LNCAP (cell line): ENCODE measurements around the gene ZNF219.

ENCODE experiments used
- TF ChIP-seq, protein P1 (sequence below): fragments of 450-650 bp; IDR thresholded peaks from 2 replicates; pipeline ENCODE4 v1.5.1; 2017; ENCODE audit warnings: mild to moderate bottlenecking

ZNF219 gene

DNA sequence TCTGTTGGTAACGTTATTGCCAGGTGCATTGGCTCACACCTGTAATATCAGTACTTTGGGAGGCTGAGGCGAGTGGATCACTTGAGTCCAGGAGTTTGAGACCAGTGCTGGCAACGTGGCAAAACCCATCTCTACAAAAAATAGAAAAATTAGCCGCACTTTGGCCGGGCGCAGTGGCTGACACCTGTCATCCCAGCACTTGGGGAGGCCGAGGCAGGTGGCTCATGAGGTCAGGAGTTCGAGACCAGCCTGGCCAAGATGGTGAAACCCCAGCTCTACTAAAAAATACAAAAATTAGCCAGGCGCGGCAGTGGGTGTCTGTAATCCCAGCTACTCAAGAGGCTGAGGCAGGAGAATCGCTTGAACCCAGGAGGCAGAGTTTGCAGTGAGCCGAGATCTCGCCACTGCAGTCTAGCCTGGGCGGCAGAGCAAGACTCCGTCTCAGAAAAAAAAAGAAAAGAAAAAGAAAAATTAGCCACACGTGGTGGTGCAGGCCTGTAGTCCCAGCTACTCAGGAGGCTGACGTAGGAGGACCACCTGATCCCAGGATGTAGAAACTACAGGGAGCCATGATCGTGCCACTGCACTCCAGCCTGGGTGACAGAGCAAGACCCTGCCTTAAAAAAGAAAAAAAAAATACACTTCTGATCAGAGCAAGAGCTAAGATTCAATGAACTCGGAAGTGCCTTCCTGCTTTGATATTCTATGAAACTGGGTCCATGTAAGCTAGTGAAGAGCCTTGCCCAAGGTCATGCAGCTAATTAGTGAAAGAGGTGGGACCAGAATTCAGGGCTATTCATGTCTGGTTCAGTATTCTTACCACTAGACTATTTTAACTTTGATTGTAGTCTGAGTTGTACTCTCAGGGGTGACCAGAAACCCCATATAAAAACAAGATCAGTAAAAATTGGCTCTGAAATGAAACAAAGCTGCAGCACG lies 45.0 kb downstream of the ZNF219 start:
- TF ChIP-seq, protein P1, sequence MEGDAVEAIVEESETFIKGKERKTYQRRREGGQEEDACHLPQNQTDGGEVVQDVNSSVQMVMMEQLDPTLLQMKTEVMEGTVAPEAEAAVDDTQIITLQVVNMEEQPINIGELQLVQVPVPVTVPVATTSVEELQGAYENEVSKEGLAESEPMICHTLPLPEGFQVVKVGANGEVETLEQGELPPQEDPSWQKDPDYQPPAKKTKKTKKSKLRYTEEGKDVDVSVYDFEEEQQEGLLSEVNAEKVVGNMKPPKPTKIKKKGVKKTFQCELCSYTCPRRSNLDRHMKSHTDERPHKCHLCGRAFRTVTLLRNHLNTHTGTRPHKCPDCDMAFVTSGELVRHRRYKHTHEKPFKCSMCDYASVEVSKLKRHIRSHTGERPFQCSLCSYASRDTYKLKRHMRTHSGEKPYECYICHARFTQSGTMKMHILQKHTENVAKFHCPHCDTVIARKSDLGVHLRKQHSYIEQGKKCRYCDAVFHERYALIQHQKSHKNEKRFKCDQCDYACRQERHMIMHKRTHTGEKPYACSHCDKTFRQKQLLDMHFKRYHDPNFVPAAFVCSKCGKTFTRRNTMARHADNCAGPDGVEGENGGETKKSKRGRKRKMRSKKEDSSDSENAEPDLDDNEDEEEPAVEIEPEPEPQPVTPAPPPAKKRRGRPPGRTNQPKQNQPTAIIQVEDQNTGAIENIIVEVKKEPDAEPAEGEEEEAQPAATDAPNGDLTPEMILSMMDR, result no peak

DNA sequence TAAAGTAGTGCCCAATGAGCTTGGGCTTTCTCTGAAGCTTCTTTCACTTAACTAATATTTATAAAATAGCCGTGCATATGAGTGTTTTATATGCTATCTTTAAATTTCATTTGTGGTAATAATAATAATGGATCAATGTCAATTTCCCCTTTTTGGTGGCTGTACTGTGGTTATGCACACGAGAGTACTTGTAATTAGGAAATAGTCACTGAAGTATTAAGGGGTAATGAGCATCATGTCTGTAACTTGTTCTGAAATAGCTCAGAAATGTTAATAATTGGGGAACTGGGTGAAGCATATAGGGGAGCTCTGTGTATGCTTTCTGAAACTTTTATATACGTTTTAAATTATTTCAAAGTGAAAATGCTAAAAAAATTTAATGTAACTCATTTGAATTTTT lies 47.9 kb downstream of the ZNF219 start:
- TF ChIP-seq, protein P1, result no peak

DNA sequence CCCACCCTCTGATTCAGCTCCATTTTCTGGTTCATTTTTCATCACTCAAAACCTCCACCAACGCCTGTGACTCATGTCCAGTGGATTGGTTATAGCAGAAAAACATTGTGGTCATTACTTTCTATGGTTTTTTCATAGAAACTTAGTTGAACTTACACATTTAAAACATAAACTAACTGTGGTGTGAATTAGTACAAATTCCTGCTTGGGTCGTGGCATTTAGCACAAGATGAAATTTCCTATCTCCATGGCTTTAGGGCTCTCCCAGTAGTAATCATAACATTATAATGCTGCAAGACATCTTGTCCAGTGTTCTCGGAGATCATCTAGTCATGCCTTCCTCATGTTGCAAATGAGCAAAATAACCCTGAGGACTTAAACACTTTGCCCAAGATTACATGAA lies 49.2 kb downstream of the ZNF219 start:
- TF ChIP-seq, protein P1, result no peak

DNA sequence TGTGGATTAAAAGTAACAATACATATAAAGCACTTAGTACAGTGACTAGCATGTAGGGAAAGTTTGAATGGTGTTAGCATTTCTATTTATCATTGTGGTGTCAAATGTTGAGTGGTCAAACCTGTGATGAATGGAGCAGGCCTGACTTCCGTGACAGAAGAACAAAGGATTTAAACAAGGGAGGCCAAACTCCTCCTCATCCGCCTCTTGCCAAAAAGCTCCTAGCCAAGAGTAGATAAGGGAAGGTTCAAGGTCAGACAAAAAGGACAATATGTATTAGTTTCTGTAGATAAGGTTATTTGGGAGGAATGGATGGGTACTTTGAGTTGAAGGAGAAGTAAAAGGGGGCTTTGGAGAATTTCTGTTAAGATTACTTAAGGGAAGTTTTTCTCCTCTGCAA lies 49.8 kb downstream of the ZNF219 start:
- TF ChIP-seq, protein P1, result no peak

DNA sequence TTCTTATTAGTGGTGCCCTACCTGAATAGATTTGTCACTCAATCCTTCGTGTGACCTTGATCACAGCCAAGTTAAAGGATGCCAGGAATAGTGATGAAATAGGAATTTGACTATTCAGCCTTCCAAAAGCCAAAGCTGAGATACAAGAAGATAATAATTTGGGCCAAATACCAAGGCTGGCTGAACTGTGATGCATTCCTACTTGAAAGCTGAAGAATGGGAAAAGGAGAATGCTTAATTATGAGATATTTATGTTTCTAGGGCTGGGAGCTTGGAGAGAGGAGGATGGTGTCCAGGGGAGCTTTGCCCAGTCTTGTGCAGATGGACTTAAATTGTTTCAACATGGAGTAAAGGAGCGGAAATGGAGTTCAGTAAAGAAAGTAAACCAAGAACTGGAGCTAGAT lies 51.1 kb downstream of the ZNF219 start:
- TF ChIP-seq, protein P1, result no peak

DNA sequence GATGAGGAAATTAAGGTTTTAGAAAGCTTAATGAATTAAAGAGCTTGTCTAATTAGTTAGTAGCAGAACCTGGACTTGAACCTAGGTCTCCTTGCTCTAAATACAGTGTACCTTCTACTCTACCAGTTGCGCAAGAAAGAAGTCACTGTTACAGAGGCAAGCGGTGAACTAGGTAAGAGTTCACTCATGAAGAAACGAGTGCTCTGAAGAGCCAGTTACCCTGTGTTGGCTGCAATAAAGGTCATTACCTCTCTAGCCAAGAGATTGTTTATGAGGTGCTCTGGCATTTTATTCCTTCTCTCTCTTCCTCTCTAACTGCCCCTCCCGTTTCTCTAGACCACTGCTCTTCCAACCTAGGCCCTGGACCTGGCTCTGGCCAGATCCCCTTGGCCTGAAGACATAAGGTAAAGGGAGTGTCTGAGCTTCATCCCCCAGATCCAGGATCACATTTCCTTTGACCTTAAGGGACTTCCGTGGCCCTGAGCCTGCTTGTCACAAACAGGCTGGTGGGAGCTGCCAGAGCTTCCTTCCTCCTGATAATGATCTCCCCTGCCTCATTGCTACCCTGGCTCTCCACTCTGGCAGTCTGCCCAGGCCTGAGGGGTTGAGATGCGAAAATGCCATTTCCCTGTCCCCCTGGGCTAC lies 54.4 kb downstream of the ZNF219 start:
- TF ChIP-seq, protein P1, result no peak

DNA sequence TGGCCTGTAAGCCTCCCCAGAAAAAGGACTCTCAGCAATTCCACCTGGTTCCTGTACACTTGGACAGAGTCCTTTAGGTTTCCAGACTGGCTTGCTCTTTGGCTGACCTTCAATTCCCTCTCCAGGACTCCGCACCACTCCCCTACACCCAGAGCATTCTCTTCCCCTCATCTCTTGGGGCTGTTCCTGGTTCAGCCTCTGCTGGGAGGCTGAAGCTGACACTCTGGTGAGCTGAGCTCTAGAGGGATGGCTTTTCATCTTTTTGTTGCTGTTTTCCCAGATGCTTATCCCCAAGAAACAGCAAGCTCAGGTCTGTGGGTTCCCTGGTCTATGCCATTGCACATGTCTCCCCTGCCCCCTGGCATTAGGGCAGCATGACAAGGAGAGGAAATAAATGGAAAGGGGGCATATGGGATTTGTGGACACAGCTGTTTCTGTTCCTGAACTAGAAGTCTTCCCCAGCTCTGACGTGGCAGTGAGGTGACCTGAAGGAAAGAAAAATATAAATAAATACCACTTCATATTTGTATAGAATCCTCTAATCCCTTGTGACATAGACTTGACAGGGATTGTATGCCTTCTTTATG lies 55.0 kb downstream of the ZNF219 start:
- TF ChIP-seq, protein P1, result no peak
